Activated CD4-positive, alpha-beta T cell treated with anti-CD3 and anti-CD28 coated beads for 1 hour (primary cell): ENCODE measurements around the gene NELFB.
"Not testable (repeated sequence)": the region's sequence is repeated elsewhere in the genome, so short reads cannot be mapped to it uniquely, and the experiment has no call there.

Source experiments
- DNase-seq: peaks from one replicate; pipeline ENCODE4 v3.0.0-alpha.2; 2020

Gene NELFB

GRCh38 chr9:137251490-137252268, 3.4 kb upstream of the NELFB start:
- no peak for DNase-seq

GRCh38 chr9:137252555-137253506, 2.3 kb upstream of the NELFB start:
- no peak for DNase-seq

GRCh38 chr9:137253717-137254623, 1.2 kb upstream of the NELFB start:
- no peak for DNase-seq

GRCh38 chr9:137255448-137256114, 454 bp downstream of the NELFB start:
- no peak for DNase-seq

GRCh38 chr9:137256362-137256761, 1.2 kb downstream of the NELFB start:
- no peak for DNase-seq

- no peak for DNase-seq
Measured at GRCh38 chr9:137256856-137257255, 1.7 kb downstream of the NELFB start.

- not testable (repeated sequence) for DNase-seq
Measured at GRCh38 chr9:137262173-137262908, 7.2 kb downstream of the NELFB start.

GRCh38 chr9:137262909-137263285, 7.8 kb downstream of the NELFB start:
- no peak for DNase-seq

- DNase-seq = no peak
Measured at GRCh38 chr9:137263506-137263905, 8.4 kb downstream of the NELFB start.

- no peak for DNase-seq
Measured at GRCh38 chr9:137264067-137264466, 8.9 kb downstream of the NELFB start.

- no peak for DNase-seq
Measured at GRCh38 chr9:137265496-137266161, 10.5 kb downstream of the NELFB start.

- no peak for DNase-seq
Measured at GRCh38 chr9:137266162-137266527, 11.0 kb downstream of the NELFB start.

- DNase-seq = no peak
Measured at GRCh38 chr9:137266585-137267453, 11.7 kb downstream of the NELFB start.

- DNase-seq = no peak
Measured at GRCh38 chr9:137267933-137268355, 12.8 kb downstream of the NELFB start.

- DNase-seq = no peak
Measured at GRCh38 chr9:137268538-137269201, 13.5 kb downstream of the NELFB start.

- DNase-seq = no peak
Measured at GRCh38 chr9:137269231-137269772, 14.2 kb downstream of the NELFB start.

GRCh38 chr9:137270929-137271695, 16.0 kb downstream of the NELFB start:
- DNase-seq = no peak

- no peak for DNase-seq
Measured at GRCh38 chr9:137271696-137272076, 16.6 kb downstream of the NELFB start.
